ENCODE results near the gene ALLC. TPM values are rescaled to one million over a fixed set of nuclear protein-coding genes. Genes with fewer than 3 reads are reported as not detected.

ALLC gene
- total RNA-seq, 1 donor from 2014 or later: not detected

- intact Hi-C loops (cut with DNase I): no loop called here
- DNase-seq (ENCODE audit: low spot score in 2 of 2): peak in 1 of 2 donors; percentile 37
- H3K27ac ChIP-seq: no peak overlapping the region
- H3K27me3 ChIP-seq: no peaks in the 10 kb centered on the region
- no peaks in the 10 kb centered on the region for H3K4me1 ChIP-seq
- no peak overlapping the region for H3K4me3 ChIP-seq
- no peak for TF ChIP-seq CTCF (IDR thresholded peaks at IDR 0.05)
- no peaks in the 10 kb centered on the region for H3K9me3 ChIP-seq
- H3K36me3 ChIP-seq: no peaks in the 10 kb centered on the region
These were observed 29.2 kb upstream of the ALLC start for GRCh38 chr2:3628800-3629199.

- intact Hi-C loops (cut with DNase I): no loop called here
- no peaks in the 10 kb centered on the region for H3K4me1 ChIP-seq
- no peaks in the 10 kb centered on the region for H3K27me3 ChIP-seq
- no peaks in the 10 kb centered on the region for H3K9me3 ChIP-seq
- TF ChIP-seq CTCF (IDR thresholded peaks at IDR 0.05): no peak
- H3K4me3 ChIP-seq: no peak overlapping the region
- H3K36me3 ChIP-seq: no peaks in the 10 kb centered on the region
- no peak overlapping the region for H3K27ac ChIP-seq
- DNase-seq (ENCODE audit: low spot score in 2 of 2): no peak
These were observed 27.4 kb upstream of the ALLC start for GRCh38 chr2:3630631-3631030.

- DNase-seq (ENCODE audit: low spot score in 2 of 2): peak in 1 of 2 donors; percentile 56
- no peak for TF ChIP-seq CTCF (IDR thresholded peaks at IDR 0.05)
- H3K4me3 ChIP-seq: no peak overlapping the region
- H3K27ac ChIP-seq: no peak overlapping the region
- no peaks in the 10 kb centered on the region for H3K36me3 ChIP-seq
- intact Hi-C loops (cut with DNase I): no loop called here
- no peaks in the 10 kb centered on the region for H3K9me3 ChIP-seq
- no peaks in the 10 kb centered on the region for H3K27me3 ChIP-seq
- H3K4me1 ChIP-seq: no peaks in the 10 kb centered on the region
These were observed 26.7 kb upstream of the ALLC start for GRCh38 chr2:3631161-3631850.

- Histone ChIP-seq H3K9me3 (no peaks in the 10 kb centered on the region), H3K4me1 (no peaks in the 10 kb centered on the region), H3K36me3 (no peaks in the 10 kb centered on the region), H3K27me3 (no peaks in the 10 kb centered on the region), H3K27ac (no peak overlapping the region), H3K4me3 (no peak overlapping the region)
- no peak for TF ChIP-seq CTCF (IDR thresholded peaks at IDR 0.05)
- DNase-seq (ENCODE audit: low spot score in 2 of 2): peak in 1 of 2 donors; percentile 53
- intact Hi-C loops (cut with DNase I): no loop called here
These were observed 25.9 kb upstream of the ALLC start for GRCh38 chr2:3631851-3632659.

GRCh38 chr2:3633089-3633981, 24.7 kb upstream of the ALLC start:
- peak in 1 of 2 donors; percentile 41 for DNase-seq (ENCODE audit: low spot score in 2 of 2)
- H3K36me3 ChIP-seq: no peaks in the 10 kb centered on the region

More at GRCh38 chr2:3633089-3633981, 24.7 kb upstream of the ALLC start:
- H3K27ac ChIP-seq: no peak overlapping the region
- H3K4me1 ChIP-seq: no peaks in the 10 kb centered on the region
- TF ChIP-seq CTCF (IDR thresholded peaks at IDR 0.05): no peak
- intact Hi-C loops (cut with DNase I): no loop called here
- H3K27me3 ChIP-seq: no peaks in the 10 kb centered on the region
- no peaks in the 10 kb centered on the region for H3K9me3 ChIP-seq
- no peak overlapping the region for H3K4me3 ChIP-seq

Data from ascending aorta (tissue), 2 donors.